HG03439 (cell line): ENCODE measurements around the gene MTMR3.

Experiments used
- ATAC-seq: cut with Tn5 transposase; IDR thresholded peaks from one replicate; pipeline ENCODE4 v1.9.1; 2021; ENCODE audit warnings: mild to moderate bottlenecking, moderate library complexity; ENCODE audit not compliant: unreplicated experiment

Gene MTMR3

GRCh38 chr22:29998627-29999384, 115.8 kb downstream of the MTMR3 start:
- no peak for ATAC-seq

GRCh38 chr22:30000566-30000965, 117.6 kb downstream of the MTMR3 start:
- ATAC-seq, result no peak

GRCh38 chr22:30001459-30001858, 118.5 kb downstream of the MTMR3 start:
- ATAC-seq, result no peak

- no peak for ATAC-seq
Observed at GRCh38 chr22:30002861-30003486, 120.0 kb downstream of the MTMR3 start.

- ATAC-seq, result no peak
Observed at GRCh38 chr22:30004101-30004500, 121.1 kb downstream of the MTMR3 start.

- no peak for ATAC-seq
Observed at GRCh38 chr22:30004694-30005093, 121.7 kb downstream of the MTMR3 start.

GRCh38 chr22:30005213-30005857, 122.4 kb downstream of the MTMR3 start:
- no peak for ATAC-seq

GRCh38 chr22:30007361-30007760, 124.4 kb downstream of the MTMR3 start:
- ATAC-seq, result no peak

GRCh38 chr22:30008401-30008800, 125.4 kb downstream of the MTMR3 start:
- ATAC-seq, result no peak

GRCh38 chr22:30009478-30009877, 126.5 kb downstream of the MTMR3 start:
- ATAC-seq, result no peak

GRCh38 chr22:30010789-30011405, 127.9 kb downstream of the MTMR3 start:
- ATAC-seq, result no peak

GRCh38 chr22:30013201-30013600, 130.2 kb downstream of the MTMR3 start:
- no peak for ATAC-seq

- no peak for ATAC-seq
Observed at GRCh38 chr22:30014244-30014643, 131.3 kb downstream of the MTMR3 start.

GRCh38 chr22:30015229-30015797, 132.3 kb downstream of the MTMR3 start:
- no peak for ATAC-seq

GRCh38 chr22:30015846-30016245, 132.9 kb downstream of the MTMR3 start:
- no peak for ATAC-seq

GRCh38 chr22:30016596-30016995, 133.6 kb downstream of the MTMR3 start:
- ATAC-seq, result no peak

GRCh38 chr22:30017375-30018223, 134.6 kb downstream of the MTMR3 start:
- no peak for ATAC-seq

- no peak for ATAC-seq
Observed at GRCh38 chr22:30020511-30020910, 137.5 kb downstream of the MTMR3 start.

- no peak for ATAC-seq
Observed at GRCh38 chr22:30021338-30021737, 138.4 kb downstream of the MTMR3 start.

GRCh38 chr22:30021881-30022619, 139.1 kb downstream of the MTMR3 start:
- ATAC-seq, result no peak
